Heart left ventricle (tissue), 16 donors: ENCODE measurements around the gene KCNE2. TPM values are rescaled to one million over a fixed set of nuclear protein-coding genes. Genes with fewer than 3 reads are reported as not detected.

Experiments used
- ATAC-seq, 4 donors: fragments of 200-7000 bp; cut with Tn5 transposase; one replicate each; pipeline ENCODE4 v1.9.1; 2020 to 2022; ENCODE audit warnings: moderate library complexity in 4 of 4, mild to moderate bottlenecking in 3 of 4, moderate number of reproducible peaks in 1 of 4
- DNase-seq, 5 donors: peaks; one replicate each; pipeline ENCODE4 v3.0.0-alpha.2; 2020
- H3K27ac ChIP-seq, 12 donors: fragments of 200-600 bp; sonication (generic) in 4 of 12; one replicate each; pipeline versions ENCODE4 v1.5.0 to v1.8.0; 2016 to 2022; ENCODE audit warnings: mild to moderate bottlenecking in 2 of 12
- H3K27me3 ChIP-seq, 9 donors: fragments of 200-600 bp; sonication (generic) in 2 of 9; one replicate each; pipeline versions ENCODE4 v1.5.1 to v1.8.0; 2016 to 2022; ENCODE audit warnings: mild to moderate bottlenecking in 3 of 9
- H3K36me3 ChIP-seq, 9 donors: fragments of 200-600 bp; sonication (generic) in 2 of 9; one replicate each; pipeline versions ENCODE4 v1.5.0 to v1.8.0; 2018 to 2022; ENCODE audit warnings: mild to moderate bottlenecking in 2 of 9
- H3K4me1 ChIP-seq, 12 donors: fragments of 200-600 bp; sonication (generic) in 4 of 12; one replicate each; pipeline versions ENCODE4 v1.5.0 to v1.8.0; 2016 to 2022; ENCODE audit warnings: mild to moderate bottlenecking in 3 of 12
- H3K4me3 ChIP-seq, 12 donors: fragments of 200-600 bp; sonication (generic) in 4 of 12; one replicate each; pipeline versions ENCODE4 v1.5.0 to v1.8.0; 2017 to 2022; ENCODE audit warnings: mild to moderate bottlenecking in 9 of 12, moderate library complexity in 4 of 12
- H3K9me3 ChIP-seq, 12 donors: fragments of 200-600 bp; sonication (generic) in 4 of 12; one replicate each; pipeline versions ENCODE4 v1.5.0 to v1.8.0; 2016 to 2022; ENCODE audit warnings: mild to moderate bottlenecking in 1 of 12
- POLR2A ChIP-seq, 2 donors: fragments of 450-650 bp; IDR thresholded peaks; one replicate each; pipeline ENCODE4 v1.6.1; 2017; ENCODE audit warnings: antibody characterized with exemption in 2 of 2, mild to moderate bottlenecking in 2 of 2, moderate library complexity in 2 of 2
- WGBS, 4 donors: extraction: QIAGEN DNeasy Blood & Tissue Kit in 2 of 4; methylation state at CpG; one replicate each; pipeline versions ENCODE4 v1.1.5 to v1.1.7; 2013 to 2018; 5-methylcytosine and 5-hydroxymethylcytosine counted together
- intact Hi-C, 10 donors: fragments of 100-400 bp; cut with DNase I; formaldehyde crosslinking; loops; one replicate each; pipeline versions ENCODE4 v1.11.1 to v1.14.2; 2022
- polyA plus RNA-seq, 2 donors: library from polyadenylated mRNA; stranded (reverse); fragments of 200-250 nt; gene quantifications; one replicate each; pipeline ENCODE4 v1.2.3, GENCODE V29; 2013
- total RNA-seq, 9 donors: library from RNA; depleted of rRNA in 2 of 9; stranded (reverse); fragments of >200 nt in 2 of 9; fragmentation: NEBNext Ultra II Directional in 3 of 9; extraction: Animal tissue kit (Norgen Biotek cat#: 25700) in 3 of 9; gene quantifications; one replicate each; pipeline versions ENCODE4 v1.1.0 to v1.2.4, GENCODE V29; 2016 to 2023
- TF ChIP-seq, protein P1 (sequence below), 12 donors: fragments of 200-600 bp; sonication (generic) in 4 of 12; IDR thresholded peaks; one replicate each; pipeline versions ENCODE4 v1.5.0 to v1.8.0; 2018 to 2022; ENCODE audit warnings: antibody characterized with exemption in 12 of 12, mild to moderate bottlenecking in 5 of 12
- donor health status: ischemic (EF 13 %, LVEDD 7.1; RV severe dilation, severe dysfunction).
- donor health status: healthy with polysubstance abuse.
- donor health status: DM: no; HTN: yes; CAD: no.
- donor health status: DM: no; HTN: no; CAD: no.
- donor health status: ischemic (EF 25% LVEDD 6.9; RV normal size, moderate dysfunction).
- donor health status: ischemic (EF 25% LVEDD 5.7; RV mildly dilated, moderate dysfunction).
- donor health status: healthy.
- donor health status: DM: yes; HTN: yes; CAD: no.
- donor health status: ischemic (EF 35%, LVEDD 5.7; RV mildly dilated, moderate dysfunction).
- donor health status: nonischemic (EF 11% LVEDD 7.7; RV severe dilation, severe dysfunction).
- donor health status: DM: yes; HTN: yes; CAD: no.
- donor health status: PGD.
- donor health status: ischemic (EF 29% LVEDD 5.4; RV normal size, mild dysfunction).
- donor health status: nonischemic (EF 23%, LVEDD 6.1; RV moderate dilation, normal function).

KCNE2 gene
- total and polyA plus RNA-seq, 11 donors, result 0.07 TPM; not detected in 10

GRCh38 chr21:34338226-34338625 lies 25.6 kb upstream of the KCNE2 start:
- Histone ChIP-seq H3K27ac (no peak overlapping the region), H3K36me3 (no peaks in the 10 kb centered on the region), H3K9me3 (peaks cover 0 to under 1% (median 0%) of the 10 kb centered on the region in 12 donors), H3K4me3 (no peak overlapping the region), H3K27me3 (no peaks in the 10 kb centered on the region), H3K4me1 (peaks cover 0 to 26% (median 13%) of the 10 kb centered on the region in 12 donors)
- intact Hi-C loops, result loop anchor here in 1 of 10 donors (10.0 kb wide), 1 partner anchor 403 kb away; no protein-coding TSS in a partner anchor
- 91 to 95% (median 93%) methylated on average over 8 of the region's 8 CpGs for WGBS, 4 donors
- ATAC-seq (peak in 1 of 4 donors; percentile 10), DNase-seq (no peak)
- no peak for TF ChIP-seq POLR2A (IDR thresholded peaks at IDR 0.05)
- TF ChIP-seq, protein P1, sequence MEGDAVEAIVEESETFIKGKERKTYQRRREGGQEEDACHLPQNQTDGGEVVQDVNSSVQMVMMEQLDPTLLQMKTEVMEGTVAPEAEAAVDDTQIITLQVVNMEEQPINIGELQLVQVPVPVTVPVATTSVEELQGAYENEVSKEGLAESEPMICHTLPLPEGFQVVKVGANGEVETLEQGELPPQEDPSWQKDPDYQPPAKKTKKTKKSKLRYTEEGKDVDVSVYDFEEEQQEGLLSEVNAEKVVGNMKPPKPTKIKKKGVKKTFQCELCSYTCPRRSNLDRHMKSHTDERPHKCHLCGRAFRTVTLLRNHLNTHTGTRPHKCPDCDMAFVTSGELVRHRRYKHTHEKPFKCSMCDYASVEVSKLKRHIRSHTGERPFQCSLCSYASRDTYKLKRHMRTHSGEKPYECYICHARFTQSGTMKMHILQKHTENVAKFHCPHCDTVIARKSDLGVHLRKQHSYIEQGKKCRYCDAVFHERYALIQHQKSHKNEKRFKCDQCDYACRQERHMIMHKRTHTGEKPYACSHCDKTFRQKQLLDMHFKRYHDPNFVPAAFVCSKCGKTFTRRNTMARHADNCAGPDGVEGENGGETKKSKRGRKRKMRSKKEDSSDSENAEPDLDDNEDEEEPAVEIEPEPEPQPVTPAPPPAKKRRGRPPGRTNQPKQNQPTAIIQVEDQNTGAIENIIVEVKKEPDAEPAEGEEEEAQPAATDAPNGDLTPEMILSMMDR (IDR thresholded peaks at IDR 0.05), result no peak

- ATAC-seq (no peak), DNase-seq (no peak)
- Histone ChIP-seq H3K9me3 (peaks cover 0 to 2% (median 0%) of the 10 kb centered on the region in 12 donors), H3K27ac (no peak overlapping the region), H3K4me3 (no peak overlapping the region), H3K36me3 (no peaks in the 10 kb centered on the region), H3K27me3 (no peaks in the 10 kb centered on the region), H3K4me1 (peaks cover 0 to 34% (median 13%) of the 10 kb centered on the region in 12 donors)
- 77 to 88% (median 85%) methylated on average over 3 of the region's 3 CpGs for WGBS, 4 donors
- intact Hi-C loops, result loop anchor here in 1 of 10 donors (5.0 kb wide), 1 partner anchor 403 kb away; no protein-coding TSS in a partner anchor
- TF ChIP-seq, protein P1 (IDR thresholded peaks at IDR 0.05), result no peak
- TF ChIP-seq POLR2A (IDR thresholded peaks at IDR 0.05), result no peak
These were observed 23.7 kb upstream of the KCNE2 start for GRCh38 chr21:34340061-34340460.

GRCh38 chr21:34342476-34342875 lies 21.3 kb upstream of the KCNE2 start:
- Histone ChIP-seq H3K27me3 (no peaks in the 10 kb centered on the region), H3K36me3 (no peaks in the 10 kb centered on the region), H3K4me1 (peaks cover 0 to 40% (median 14%) of the 10 kb centered on the region in 12 donors), H3K9me3 (peaks cover 0 to 2% (median 0%) of the 10 kb centered on the region in 12 donors), H3K27ac (no peak overlapping the region), H3K4me3 (no peak overlapping the region)
- TF ChIP-seq POLR2A (IDR thresholded peaks at IDR 0.05), result no peak
- TF ChIP-seq, protein P1 (IDR thresholded peaks at IDR 0.05), result no peak
- intact Hi-C loops, result loop anchor here in 1 of 10 donors (5.0 kb wide), 1 partner anchor 405 kb away; no protein-coding TSS in a partner anchor
- 77 to 81% (median 79%) methylated on average over 5 of the region's 5 CpGs for WGBS, 4 donors
- DNase-seq (no peak), ATAC-seq (no peak)

- Histone ChIP-seq H3K9me3 (peaks cover 0 to 2% (median 0%) of the 10 kb centered on the region in 12 donors), H3K36me3 (no peaks in the 10 kb centered on the region), H3K4me3 (no peak overlapping the region), H3K27me3 (no peaks in the 10 kb centered on the region), H3K27ac (peak overlapping the region in 2 of 12 donors; percentile 38 to 60), H3K4me1 (peaks cover 0 to 43% (median 14%) of the 10 kb centered on the region in 12 donors)
- 60 to 87% (median 67%) methylated on average over 6 to 7 of the region's 7 CpGs for WGBS, 4 donors
- DNase-seq, result no peak
- ATAC-seq, result no peak
- TF ChIP-seq, protein P1 (IDR thresholded peaks at IDR 0.05), result no peak
- no peak for TF ChIP-seq POLR2A (IDR thresholded peaks at IDR 0.05)
- intact Hi-C loops, result loop anchor here in 1 of 10 donors (5.0 kb wide), 1 partner anchor 406 kb away; no protein-coding TSS in a partner anchor
These were observed 20.5 kb upstream of the KCNE2 start for GRCh38 chr21:34343347-34343746.
